Uterus (tissue), 4 donors: Measurements from ENCODE around the gene P3H2. TPM values are rescaled to one million over a fixed set of nuclear protein-coding genes. Genes with fewer than 3 reads are reported as not detected.

Experiments used
- DNase-seq, 2 donors: peaks; one replicate each; pipeline ENCODE4 v3.0.0-alpha.2; 2019 to 2020
- H3K27ac ChIP-seq, 2 donors: fragments of 200-600 bp; sonication (generic); 1 replicate in 1 of 2; 2 replicates in 1 of 2; pipeline ENCODE4 v1.5.1; 2016 to 2018
- H3K27me3 ChIP-seq, 2 donors: fragments of 200-600 bp; sonication (generic); one replicate each; pipeline ENCODE4 v1.5.1; 2018 to 2019; ENCODE audit warnings: control low read depth in 1 of 2
- H3K36me3 ChIP-seq, 2 donors: fragments of 200-600 bp; sonication (generic); one replicate each; pipeline ENCODE4 v1.5.1; 2019; ENCODE audit warnings: control low read depth in 1 of 2
- H3K4me1 ChIP-seq, 2 donors: fragments of 200-600 bp; sonication (generic); one replicate each; pipeline ENCODE4 v1.5.1; 2018 to 2019; ENCODE audit warnings: control low read depth in 1 of 2
- H3K4me3 ChIP-seq, 2 donors: fragments of 200-600 bp; sonication (generic); 1 replicate in 1 of 2; 2 replicates in 1 of 2; pipeline ENCODE4 v1.5.1; 2018 to 2019; ENCODE audit warnings: mild to moderate bottlenecking in 1 of 2
- H3K9me3 ChIP-seq, 2 donors: fragments of 200-600 bp; sonication (generic); one replicate each; pipeline ENCODE4 v1.5.1; 2019; ENCODE audit warnings: control low read depth in 1 of 2
- POLR2A ChIP-seq, 2 donors: fragments of 450-650 bp; IDR thresholded peaks; one replicate each; pipeline ENCODE4 v1.6.1; 2016; ENCODE audit warnings: antibody characterized with exemption in 2 of 2, mild to moderate bottlenecking in 1 of 2, moderate library complexity in 1 of 2
- intact Hi-C: fragments of 100-400 bp; cut with DNase I; formaldehyde crosslinking; loops from one replicate; pipeline ENCODE4 v1.15.1; 2023; ENCODE audit warnings: low total_unique reads
- total RNA-seq, 4 donors: library from RNA; depleted of rRNA in 3 of 4; stranded (reverse); fragments of >200 nt in 3 of 4; gene quantifications; one replicate each; pipeline versions ENCODE4 v1.1.0 to v1.2.4, GENCODE V29; 2014 to 2023
- TF ChIP-seq, protein P1 (sequence below), 4 experiments: fragments of 200-600 bp in 2 of 4; fragments of 450-650 bp in 2 of 4; sonication (generic) in 2 of 4; IDR thresholded peaks; one replicate each; pipeline ENCODE4 v1.5.1; 2016 to 2019; ENCODE audit warnings: antibody characterized with exemption in 4 of 4, mild to moderate bottlenecking in 2 of 4, moderate library complexity in 1 of 4
- donor health status: DM: yes; HTN: yes; CAD: no.

Gene P3H2
- total RNA-seq, 4 donors from 2014 or later, result 12.6 to 441 (median 30.6) TPM

DNA sequence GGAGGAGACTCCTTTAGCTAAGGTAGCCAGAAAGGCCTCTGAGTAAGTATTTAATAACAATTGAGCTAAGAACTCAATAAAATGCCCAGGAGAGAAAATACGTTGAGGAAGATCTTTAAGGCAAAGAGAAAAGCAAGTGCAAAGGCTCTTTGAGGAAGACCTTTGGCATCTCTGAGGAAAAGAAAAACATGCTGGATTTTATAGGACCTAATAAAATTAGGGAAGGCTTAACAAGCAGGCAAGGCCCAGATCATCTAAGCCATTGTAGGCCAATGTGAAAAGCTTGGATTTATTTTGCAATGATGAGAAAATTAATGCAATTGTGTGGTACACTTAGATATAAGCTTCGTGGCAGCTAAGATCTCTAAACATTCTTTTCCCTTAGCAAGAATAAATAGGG is 75.7 kb downstream of the P3H2 start:
- H3K27ac ChIP-seq, result peak overlapping the region in 1 of 2 donors; percentile 13
- H3K4me3 ChIP-seq, result no peak overlapping the region
- no peak for DNase-seq
- peaks cover 0 to 7% of the 10 kb centered on the region in 2 donors for H3K4me1 ChIP-seq
- no peaks in the 10 kb centered on the region for H3K27me3 ChIP-seq
- TF ChIP-seq, protein P1, sequence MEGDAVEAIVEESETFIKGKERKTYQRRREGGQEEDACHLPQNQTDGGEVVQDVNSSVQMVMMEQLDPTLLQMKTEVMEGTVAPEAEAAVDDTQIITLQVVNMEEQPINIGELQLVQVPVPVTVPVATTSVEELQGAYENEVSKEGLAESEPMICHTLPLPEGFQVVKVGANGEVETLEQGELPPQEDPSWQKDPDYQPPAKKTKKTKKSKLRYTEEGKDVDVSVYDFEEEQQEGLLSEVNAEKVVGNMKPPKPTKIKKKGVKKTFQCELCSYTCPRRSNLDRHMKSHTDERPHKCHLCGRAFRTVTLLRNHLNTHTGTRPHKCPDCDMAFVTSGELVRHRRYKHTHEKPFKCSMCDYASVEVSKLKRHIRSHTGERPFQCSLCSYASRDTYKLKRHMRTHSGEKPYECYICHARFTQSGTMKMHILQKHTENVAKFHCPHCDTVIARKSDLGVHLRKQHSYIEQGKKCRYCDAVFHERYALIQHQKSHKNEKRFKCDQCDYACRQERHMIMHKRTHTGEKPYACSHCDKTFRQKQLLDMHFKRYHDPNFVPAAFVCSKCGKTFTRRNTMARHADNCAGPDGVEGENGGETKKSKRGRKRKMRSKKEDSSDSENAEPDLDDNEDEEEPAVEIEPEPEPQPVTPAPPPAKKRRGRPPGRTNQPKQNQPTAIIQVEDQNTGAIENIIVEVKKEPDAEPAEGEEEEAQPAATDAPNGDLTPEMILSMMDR (IDR thresholded peaks at IDR 0.05), result no peak
- no peak for TF ChIP-seq POLR2A (IDR thresholded peaks at IDR 0.05)
- no peaks in the 10 kb centered on the region for H3K36me3 ChIP-seq
- H3K9me3 ChIP-seq, result no peaks in the 10 kb centered on the region
- intact Hi-C loops, result no loop called here

DNA sequence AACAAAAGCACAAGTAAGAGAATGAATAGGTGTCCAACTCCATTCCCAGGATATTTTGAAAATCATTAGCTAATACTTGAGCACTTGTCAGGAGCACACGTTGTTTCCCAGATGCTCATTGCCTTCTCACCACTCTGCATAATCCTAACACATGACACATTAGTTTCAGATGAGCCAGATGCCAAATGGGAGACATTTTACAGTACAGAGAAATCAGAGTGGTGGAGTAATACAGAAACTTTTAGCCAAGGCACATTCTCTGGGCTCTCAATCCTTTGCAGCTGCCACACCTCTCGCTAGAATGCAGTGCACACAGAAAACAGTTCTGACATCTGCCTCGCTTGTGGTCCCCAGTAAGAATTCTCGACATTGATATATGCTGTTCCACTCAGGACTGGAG is 76.6 kb downstream of the P3H2 start:
- Histone ChIP-seq H3K4me1 (peaks cover 0 to 7% of the 10 kb centered on the region in 2 donors), H3K27me3 (no peaks in the 10 kb centered on the region), H3K9me3 (no peaks in the 10 kb centered on the region), H3K36me3 (no peaks in the 10 kb centered on the region), H3K4me3 (no peak overlapping the region), H3K27ac (no peak overlapping the region)
- intact Hi-C loops, result no loop called here
- TF ChIP-seq, protein P1 (IDR thresholded peaks at IDR 0.05), result no peak
- no peak for TF ChIP-seq POLR2A (IDR thresholded peaks at IDR 0.05)
- no peak for DNase-seq

DNA sequence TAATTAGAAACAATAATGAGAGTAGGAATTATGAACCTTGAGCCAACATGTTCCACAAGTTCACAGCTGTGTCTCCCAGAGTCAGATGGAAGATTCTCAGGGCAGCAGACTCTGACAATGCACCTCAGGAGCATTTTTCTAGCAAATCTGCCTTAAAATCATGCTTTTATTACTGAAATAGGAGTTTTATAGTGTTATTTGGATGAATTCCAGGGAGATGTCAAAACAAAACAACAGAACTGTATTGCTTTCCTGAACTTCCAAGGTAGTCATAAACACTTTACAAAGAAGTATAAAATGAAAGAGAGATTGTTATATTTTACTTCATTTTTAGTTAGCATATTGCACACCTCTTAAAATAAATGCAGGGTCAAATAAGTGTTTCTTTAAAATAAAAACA is 77.0 kb downstream of the P3H2 start:
- intact Hi-C loops, result no loop called here
- no peak for TF ChIP-seq POLR2A (IDR thresholded peaks at IDR 0.05)
- TF ChIP-seq, protein P1 (IDR thresholded peaks at IDR 0.05), result no peak
- Histone ChIP-seq H3K4me1 (peaks cover 0 to 7% of the 10 kb centered on the region in 2 donors), H3K27me3 (no peaks in the 10 kb centered on the region), H3K27ac (no peak overlapping the region), H3K36me3 (no peaks in the 10 kb centered on the region), H3K4me3 (no peak overlapping the region), H3K9me3 (no peaks in the 10 kb centered on the region)
- DNase-seq, result no peak

DNA sequence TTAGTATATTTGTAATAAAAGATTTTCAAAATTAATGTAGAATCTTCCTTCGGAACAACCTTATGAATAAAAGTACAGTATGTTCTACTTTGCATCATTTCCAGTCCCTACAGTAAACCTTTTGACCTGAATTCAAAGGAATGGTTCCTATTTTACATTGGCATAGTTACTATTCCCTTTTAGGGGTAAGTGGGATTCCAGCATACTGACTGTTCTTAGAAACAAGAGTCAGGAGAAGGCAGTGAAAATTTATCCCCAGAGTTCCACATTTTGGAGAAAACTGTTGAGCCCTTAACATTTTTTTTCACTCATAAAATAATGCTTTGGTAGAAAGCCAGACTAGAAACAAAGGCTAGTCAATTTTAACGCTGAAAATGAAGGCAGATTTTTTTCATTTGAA is 78.1 kb downstream of the P3H2 start:
- no peak for TF ChIP-seq POLR2A (IDR thresholded peaks at IDR 0.05)
- TF ChIP-seq, protein P1 (IDR thresholded peaks at IDR 0.05), result no peak
- H3K4me1 ChIP-seq, result peaks cover 0 to 3% of the 10 kb centered on the region in 2 donors
- DNase-seq, result no peak
- H3K9me3 ChIP-seq, result no peaks in the 10 kb centered on the region
- H3K27me3 ChIP-seq, result no peaks in the 10 kb centered on the region
- no peaks in the 10 kb centered on the region for H3K36me3 ChIP-seq
- H3K4me3 ChIP-seq, result no peak overlapping the region
- peak overlapping the region in 1 of 2 donors; percentile 30 for H3K27ac ChIP-seq
- intact Hi-C loops, result no loop called here

DNA sequence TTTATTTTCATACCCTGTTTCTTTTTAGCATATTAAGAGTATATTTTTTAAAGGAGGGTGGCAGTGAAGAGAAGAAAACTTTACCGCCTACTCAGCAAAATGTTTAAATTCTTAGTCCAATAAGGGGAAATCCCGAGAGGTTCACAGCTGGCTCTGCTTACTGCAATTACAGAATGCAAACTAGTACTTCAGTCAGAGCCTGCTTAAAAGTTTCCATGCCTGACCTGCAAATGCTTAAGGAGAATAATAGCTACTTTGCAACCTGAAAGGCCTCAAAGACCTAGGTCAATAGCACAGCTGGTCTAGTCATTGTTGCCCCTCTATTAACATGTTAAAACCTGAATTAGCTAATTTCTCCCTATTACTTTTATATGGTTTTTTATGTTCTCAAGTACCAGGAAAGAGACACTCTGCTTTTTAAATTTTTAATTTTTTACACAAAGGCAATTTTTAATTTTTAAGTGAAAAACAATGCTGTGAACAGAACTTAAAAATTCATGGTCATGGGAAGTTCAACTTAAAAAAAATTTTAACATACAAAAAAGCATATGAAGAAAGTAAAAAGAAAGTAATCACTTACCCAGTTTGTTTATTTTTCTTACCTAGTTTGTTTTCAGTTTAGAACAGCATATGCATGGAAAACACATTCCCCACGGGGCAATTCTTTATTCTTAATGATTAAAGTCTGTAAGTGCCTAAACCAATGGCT is 79.2 kb downstream of the P3H2 start:
- no peaks in the 10 kb centered on the region for H3K9me3 ChIP-seq
- intact Hi-C loops, result no loop called here
- no peaks in the 10 kb centered on the region for H3K27me3 ChIP-seq
- DNase-seq, result no peak
- H3K27ac ChIP-seq, result peak overlapping the region in 1 of 2 donors; percentile 30
- TF ChIP-seq, protein P1 (IDR thresholded peaks at IDR 0.05), result no peak
- TF ChIP-seq POLR2A (IDR thresholded peaks at IDR 0.05), result no peak
- H3K36me3 ChIP-seq, result no peaks in the 10 kb centered on the region
- H3K4me1 ChIP-seq, result peaks cover 0 to 3% of the 10 kb centered on the region in 2 donors
- no peak overlapping the region for H3K4me3 ChIP-seq
